NB4 (cell line): Measurements from ENCODE around the gene C5orf15.

Source experiments
- DNase-seq: peaks from one replicate; pipeline ENCODE4 v3.0.0; 2010; ENCODE audit warnings: low read depth
- H3K4me3 ChIP-seq: one replicate; pipeline ENCODE4 v1.5.1; 2011; ENCODE audit warnings: mild to moderate bottlenecking, low read depth, low read length, moderate library complexity
- CTCF ChIP-seq: IDR thresholded peaks from one replicate; pipeline ENCODE4 v1.5.1; 2012; ENCODE audit warnings: low read depth, low read length
- MAX ChIP-seq: IDR thresholded peaks from 2 replicates; pipeline ENCODE4 v1.6.1; 2011; ENCODE audit warnings: low read depth, low read length
- MYC ChIP-seq: IDR thresholded peaks from 2 replicates; pipeline ENCODE4 v1.6.1; 2011; ENCODE audit warnings: low read depth, low read length
- POLR2A ChIP-seq: IDR thresholded peaks from 2 replicates; pipeline ENCODE4 v1.6.1; 2011; ENCODE audit warnings: mild to moderate bottlenecking; ENCODE audit not compliant: insufficient read length; ENCODE audit errors: extremely low read depth

The C5orf15 gene

GRCh38 chr5:133968204-133968980 is at the start of gene C5orf15:
TSS of gene C5orf15 (minus strand) at chr5:133968625. CDS start at chr5:133968584, 41 bp downstream.
- H3K4me3 ChIP-seq: peak within 1 kb of the TSS; percentile 75
- peak; percentile 97 for DNase-seq
- TF ChIP-seq MYC: peak; percentile 70
- TF ChIP-seq POLR2A: peak; percentile 64
- TF ChIP-seq CTCF: no peak
- TF ChIP-seq MAX: peak; percentile 75

GRCh38 chr5:134008266-134008749 is 39.9 kb upstream of the C5orf15 start:
- TF ChIP-seq CTCF (no peak), MAX (no peak), MYC (no peak), POLR2A (no peak)
- H3K4me3 ChIP-seq: no peak overlapping the region
- no peak for DNase-seq

- TF ChIP-seq POLR2A (no peak), MYC (no peak), CTCF (no peak), MAX (no peak)
- H3K4me3 ChIP-seq: no peak overlapping the region
- no peak for DNase-seq
Observed at GRCh38 chr5:134007581-134008265, 39.3 kb upstream of the C5orf15 start.

GRCh38 chr5:134006115-134006514 is 37.7 kb upstream of the C5orf15 start:
- DNase-seq: no peak
- H3K4me3 ChIP-seq: peak overlapping the region; percentile 82
- TF ChIP-seq MAX (no peak), POLR2A (no peak), MYC (no peak), CTCF (no peak)

- TF ChIP-seq MYC: peak; percentile 2
- no peak for TF ChIP-seq CTCF
- peak; percentile 49 for TF ChIP-seq POLR2A
- TF ChIP-seq MAX: peak; percentile 52
- peak overlapping the region; percentile 82 for H3K4me3 ChIP-seq
- peak; percentile 59 for DNase-seq
Observed at GRCh38 chr5:134005417-134006061, 37.1 kb upstream of the C5orf15 start.
